ENCODE data around the gene TGFBR1.

Gene TGFBR1

DNA sequence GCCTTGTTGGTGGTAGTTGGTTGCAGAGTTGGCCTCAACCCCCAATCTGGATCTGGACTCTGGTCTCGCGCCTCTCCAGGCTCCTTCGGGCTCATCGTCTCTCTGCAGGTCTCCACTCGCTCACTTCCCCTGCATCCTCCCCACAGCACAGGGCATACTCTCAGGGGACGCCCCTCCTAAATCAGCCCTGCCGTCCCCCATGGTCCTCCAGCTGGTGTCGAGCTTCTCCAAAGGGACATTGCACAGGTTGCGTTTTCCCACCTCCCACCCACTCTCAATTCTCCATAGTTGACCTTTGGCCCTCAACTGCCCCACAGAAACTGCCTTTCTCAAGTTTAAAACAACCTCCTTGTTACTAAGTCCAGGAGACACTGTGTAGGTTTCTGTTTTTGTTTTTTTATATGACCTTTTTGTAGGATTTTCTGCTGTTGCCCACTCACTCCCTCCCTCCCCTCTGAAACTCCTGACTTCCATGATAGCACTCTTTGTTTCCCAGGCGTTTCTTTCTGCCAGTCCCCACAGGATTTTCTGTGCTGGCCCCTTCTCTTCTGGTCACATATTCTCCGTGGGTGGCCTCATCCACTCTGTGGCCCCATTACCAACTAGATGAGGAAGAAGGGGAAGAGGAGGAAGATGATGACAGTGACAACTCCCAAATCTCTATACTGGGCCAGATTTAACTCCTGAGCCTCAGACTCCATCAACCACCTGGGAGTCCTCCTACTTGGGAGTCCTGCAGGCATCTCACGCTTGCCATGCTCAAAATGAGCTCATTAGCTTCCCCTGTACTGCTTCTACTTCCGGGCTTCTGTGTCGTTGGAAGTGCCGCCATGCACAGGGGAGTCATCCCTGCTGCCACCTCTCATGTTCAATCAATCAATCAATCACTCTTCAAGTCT is 66.6 kb downstream of the TGFBR1 start:
- DNase-seq (ENCODE audit: low spot score): no peak

DNA sequence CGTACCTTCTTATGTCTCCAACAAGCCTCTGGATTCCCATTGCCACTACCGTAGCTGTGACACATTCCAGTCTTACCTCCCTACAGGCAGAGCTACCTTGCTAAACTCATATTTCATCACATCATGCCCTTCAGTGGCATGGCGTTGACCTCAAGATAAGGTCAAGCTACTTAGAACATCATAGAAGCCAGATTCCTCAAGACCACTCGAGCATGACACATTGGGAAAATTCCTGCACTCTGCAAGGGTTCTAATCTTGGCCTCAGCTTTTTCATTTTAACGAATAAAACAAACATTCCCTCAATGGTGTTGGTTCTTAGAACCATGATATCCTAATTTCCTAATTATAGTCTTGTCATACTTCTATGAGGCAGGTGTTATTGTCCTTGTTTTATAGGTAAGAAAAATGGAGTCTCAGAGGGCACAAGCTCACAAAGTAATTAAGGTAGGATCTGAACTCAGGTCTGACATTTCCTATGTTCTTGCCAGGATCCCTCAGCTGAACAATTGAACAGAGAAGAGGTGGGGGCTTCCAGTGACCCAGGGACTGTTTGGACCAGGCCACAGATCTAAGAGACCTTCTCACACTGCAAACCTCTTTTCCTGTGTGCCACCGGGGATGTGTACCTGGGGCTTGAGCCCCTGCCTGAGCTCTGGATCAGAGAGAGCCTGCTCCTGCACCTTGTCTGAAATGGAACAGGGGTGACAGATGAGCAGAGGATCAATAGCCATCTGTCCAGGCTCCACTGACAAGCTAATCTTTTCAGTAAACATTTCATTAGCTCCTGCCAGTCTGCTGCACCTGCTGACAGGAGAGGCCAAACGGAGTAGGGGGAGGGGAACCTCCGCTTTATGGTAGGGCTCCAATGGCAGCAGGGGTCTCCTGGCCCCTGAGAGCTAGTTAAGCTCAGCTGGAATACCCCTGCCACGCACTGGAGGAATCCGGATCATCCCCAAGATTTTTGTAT is 67.5 kb downstream of the TGFBR1 start:
- DNase-seq (ENCODE audit: low spot score): no peak

DNA sequence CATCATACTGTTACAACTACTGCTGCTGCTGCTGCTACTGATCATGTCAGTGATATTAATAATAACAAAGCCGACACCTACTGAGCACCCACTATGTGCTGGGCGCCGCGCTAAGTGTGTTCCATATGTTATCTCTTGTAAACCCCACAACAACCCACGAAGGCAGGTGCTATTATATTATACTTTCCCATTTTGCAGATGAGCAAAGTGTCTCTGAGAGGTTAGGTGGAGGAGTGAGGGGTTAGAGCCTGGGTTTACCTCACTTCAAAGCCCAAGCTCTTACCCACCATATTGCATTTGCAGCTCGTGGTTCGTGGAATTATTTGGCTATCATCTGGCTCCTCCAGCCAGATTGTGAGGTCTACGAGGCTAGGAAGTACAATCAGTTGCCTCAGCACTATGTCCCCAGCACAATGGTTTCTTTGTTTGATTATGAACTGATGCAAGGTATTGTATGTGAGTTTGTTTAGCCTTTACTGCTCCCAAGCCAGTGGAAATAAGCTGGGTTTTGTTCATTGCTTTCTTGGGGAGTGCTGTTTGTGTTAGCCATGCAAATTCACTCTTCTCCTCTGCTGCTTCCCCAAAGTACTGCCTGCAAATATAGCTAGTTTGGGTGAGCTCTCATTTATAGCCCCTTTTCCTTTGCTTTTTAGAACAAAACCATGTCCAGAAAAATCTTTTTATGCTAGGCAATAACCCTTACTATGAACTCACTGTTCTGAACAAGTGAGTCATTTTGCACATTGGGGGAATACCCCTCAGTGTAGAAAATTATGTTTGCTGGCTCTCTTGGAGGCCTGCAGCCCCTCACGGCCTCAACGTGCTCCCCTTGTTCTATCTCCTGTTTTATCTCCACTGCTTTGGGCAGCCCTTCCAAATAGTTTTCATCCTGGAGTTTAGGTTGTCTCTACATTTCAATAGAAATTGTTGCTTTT is 68.9 kb downstream of the TGFBR1 start:
- no peak for DNase-seq (ENCODE audit: low spot score)

DNA sequence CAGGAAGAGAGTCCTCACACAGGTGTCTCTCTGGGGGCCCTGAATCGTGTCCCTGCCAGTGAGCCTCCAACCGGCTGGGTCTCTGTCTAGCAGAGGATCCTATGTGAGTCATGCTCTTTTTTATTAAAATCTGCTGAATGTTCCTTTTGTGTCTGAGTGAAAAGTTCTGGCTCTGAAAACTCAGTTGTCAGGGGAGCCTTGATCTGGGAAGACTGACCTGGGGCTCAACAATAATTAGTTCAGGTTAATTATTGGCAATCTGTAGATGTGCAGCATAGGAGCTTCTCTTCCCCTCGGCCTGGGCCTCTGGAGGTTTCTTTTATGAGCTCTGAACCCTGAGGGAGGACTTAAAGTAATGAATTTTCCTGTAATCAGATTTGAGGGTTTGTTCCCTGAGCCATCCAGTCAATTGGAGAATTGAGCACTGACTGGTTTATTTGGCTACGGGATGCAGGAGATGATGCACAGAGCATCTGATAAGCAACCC is 71.7 kb downstream of the TGFBR1 start:
- no peak for DNase-seq (ENCODE audit: low spot score)

DNA sequence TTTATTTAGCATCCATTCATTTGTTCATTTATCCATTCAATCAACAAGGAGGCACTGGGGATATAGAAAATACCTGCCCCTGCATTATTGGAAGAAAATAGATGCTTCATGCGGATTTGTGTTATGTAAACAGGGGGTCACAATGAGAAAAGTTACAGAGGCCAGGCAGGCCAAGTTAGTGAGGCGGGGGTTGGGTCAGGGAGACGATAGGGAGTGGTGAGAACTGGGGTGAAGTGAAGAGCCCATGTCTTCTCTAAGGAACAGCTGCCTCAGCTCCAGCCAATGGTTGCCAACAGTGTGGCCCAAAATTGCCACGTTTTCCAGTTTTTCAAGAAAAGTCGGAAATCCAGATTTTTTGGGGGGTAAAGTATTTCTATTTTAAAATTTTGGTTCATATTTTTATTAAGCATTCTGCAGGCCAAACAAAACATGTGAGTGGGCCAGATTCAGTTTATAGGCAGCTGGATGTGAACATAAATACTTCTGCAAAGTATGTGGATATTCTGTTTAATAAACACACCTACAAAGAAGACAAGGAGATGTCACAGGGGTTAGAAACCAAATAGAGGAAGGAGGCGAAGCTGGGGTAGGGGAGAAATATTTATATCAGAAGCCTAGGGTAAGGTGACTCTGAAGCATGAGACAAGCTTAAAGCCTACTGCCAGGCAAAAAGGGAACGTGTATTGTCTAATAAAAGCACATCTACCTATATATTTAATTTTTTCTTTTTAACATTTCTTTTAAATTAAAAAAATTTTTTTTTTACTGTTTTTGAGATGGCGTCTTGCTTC is 72.9 kb downstream of the TGFBR1 start:
- DNase-seq (ENCODE audit: low spot score): no peak

DNA sequence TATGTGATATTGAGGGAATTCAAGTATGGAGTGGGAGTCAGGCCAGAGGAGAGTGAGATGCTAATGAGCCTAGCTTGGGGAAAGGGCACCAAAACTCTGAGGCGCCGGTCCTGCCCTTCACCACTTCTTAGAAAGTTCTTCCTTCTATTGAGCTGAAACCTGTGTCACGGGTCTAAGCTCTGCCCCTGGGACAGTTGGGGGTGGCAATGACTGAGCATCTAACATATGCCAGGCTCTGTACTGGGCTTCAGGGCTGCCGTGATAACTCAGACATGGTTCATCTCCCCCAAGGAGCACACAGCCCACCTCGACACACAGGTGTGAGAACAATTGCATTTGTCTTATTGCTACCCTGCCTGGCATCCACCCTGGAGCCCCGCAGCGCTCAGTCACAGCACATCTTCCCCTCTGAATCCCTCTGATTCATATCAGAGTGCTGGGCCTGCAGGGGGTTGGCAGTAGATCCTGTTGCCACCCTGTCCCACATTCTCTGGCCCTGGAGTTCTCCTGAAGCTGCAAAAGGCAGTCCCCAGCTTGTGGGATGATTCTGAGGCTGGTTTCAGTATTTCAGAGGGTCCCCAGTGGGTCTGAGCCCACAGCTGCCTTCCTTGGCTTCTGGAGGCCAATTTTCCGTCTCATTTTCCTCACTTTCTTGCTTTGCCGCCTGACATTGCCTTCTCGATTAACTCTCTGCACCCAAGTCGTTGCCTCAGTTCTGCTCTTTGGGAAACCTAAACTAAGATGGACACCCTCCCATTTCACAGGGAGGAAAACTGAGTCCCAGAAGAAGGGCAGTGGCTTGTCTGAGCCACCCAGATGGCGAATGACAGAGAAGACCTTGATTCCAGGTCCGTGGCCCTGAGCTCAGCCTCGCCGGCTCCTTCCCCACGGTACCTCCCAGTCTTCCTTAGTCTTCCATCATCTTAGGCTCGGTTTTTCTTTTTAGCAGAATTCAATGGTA is 74.3 kb downstream of the TGFBR1 start:
- no peak for DNase-seq (ENCODE audit: low spot score)

DNA sequence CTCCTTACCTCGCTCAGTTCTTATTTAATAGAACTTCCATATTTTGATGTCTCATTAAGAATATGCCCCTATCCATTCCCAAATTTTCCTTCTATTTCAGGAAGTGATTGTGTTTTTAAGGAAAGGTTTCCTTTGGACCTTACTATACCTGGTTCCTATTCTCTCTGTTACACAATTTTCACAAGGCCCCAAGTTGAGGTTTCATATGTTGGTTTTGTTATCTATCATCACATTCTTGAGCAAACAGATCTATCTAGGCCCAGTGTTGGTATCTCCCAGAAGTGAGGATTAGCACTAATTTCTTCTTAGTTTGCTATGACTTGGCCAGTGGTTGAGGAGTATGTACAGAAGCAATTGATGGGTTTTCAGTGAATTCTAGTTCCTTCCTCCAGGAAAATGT is 75.3 kb downstream of the TGFBR1 start:
- no peak for DNase-seq (ENCODE audit: low spot score)

DNA sequence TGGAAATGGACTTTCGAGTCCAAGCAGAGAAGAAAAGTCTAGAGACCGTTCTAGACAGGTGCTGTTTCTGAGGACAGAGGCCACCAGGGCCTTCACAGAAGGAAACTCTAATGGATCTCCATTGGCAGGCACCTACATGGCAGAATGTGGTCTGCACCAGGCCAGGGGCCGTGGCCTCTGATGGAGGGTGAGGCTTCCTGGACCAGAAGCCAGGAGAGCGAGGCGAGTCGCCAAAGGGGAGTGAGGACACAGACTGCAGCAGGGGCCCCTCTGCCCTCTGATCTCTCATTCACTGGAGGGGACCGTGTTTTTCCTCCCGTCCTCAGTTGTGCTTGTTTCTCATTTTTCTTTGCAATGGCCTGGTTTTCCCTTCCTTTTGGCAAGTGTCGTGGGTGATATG is 75.7 kb downstream of the TGFBR1 start:
- DNase-seq (ENCODE audit: low spot score): no peak

DNA sequence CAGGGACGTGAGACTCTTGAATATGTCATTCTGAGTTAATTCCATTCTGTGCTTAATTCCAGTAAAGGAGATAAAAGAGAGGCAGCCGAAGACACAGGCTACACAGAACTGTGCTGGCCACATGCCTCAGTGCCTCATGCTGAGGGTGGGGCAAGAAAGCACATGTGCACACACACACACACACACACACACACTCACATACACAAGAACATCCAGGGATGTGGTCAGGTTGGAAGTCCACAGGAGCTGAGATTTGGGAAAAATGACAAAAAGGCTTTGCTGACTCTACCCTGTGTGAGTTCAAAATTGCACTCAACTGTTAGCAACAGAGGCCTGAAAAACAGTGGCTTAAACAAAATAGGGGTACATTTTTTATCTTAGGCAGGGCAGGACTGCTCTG is 76.3 kb downstream of the TGFBR1 start:
- DNase-seq (ENCODE audit: low spot score): no peak

DNA sequence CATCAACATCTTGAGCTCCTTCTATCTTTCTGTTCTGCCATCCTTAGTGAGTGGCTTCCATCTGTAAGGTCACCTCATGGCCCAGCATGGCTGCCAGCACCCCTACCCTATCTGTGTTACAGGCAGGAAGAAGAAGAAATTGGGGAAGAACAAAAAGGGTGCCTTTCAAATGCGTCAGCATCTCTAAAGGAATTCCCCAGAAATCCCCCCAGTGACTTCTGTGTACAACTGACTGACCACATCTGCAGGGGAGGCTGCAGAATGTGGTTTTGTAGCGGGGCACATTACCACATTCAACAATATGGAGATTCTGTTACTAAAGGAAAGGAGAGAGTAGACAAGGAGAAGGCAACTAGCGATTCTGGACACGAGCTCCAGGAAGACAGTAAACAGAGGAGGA is 76.7 kb downstream of the TGFBR1 start:
- no peak for DNase-seq (ENCODE audit: low spot score)

DNA sequence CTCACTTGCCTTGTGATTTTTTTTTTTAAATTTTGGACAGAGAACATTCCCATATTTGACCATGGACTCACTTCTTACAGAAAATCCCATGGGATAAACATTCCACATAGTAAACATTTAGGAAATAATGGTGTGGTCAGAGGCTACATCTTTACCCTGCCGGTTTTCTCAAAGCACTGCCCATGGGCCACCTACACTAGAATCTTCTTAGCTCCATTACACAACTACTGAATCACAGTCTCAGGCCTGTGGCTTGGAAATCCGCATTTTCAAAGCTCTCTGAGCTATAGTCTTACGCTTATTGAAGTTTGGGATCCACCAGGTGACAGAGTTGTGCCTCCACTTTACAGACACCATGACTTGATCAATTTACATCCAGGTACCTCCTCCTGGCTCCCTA is 77.4 kb downstream of the TGFBR1 start:
- no peak for DNase-seq (ENCODE audit: low spot score)

DNA sequence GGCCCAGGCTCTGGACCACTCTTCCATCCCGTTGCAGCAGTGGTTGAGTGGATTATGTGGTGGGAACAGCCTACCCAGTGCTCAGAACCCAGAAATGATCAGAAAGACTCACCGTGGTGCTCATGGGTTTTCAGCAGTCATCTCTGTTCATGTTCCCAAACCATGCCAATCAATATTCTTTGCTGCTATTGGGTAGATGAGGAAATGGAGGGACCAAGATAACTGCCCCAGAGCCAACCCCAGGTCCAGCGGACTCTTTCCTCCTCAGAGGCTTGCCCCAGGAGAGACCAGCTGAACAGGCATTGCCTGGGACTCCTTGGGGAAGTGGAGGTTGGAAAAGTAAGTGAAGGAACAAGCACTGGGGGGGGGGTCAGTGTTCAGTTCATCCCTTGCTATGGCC is 78.7 kb downstream of the TGFBR1 start:
- no peak for DNase-seq (ENCODE audit: low spot score)

DNA sequence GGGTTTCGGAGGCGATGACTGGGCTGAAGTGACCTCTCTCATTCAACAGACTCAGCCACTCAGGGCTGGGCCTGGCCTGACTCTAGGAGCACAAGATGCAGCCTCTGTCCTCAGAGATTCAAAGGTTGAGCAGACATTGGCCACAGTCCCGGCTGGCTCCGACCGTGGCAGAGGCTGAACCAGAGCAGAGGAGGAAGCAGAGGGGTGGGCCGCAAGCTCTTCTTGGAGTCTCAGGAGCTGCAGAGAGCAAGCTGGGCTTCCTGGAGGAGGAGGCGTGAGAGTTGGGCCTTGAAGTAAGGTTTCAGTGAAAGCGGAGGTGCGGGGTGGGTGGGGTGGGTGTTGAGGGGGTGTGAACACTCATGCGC is 79.2 kb downstream of the TGFBR1 start:
- DNase-seq (ENCODE audit: low spot score): no peak

DNA sequence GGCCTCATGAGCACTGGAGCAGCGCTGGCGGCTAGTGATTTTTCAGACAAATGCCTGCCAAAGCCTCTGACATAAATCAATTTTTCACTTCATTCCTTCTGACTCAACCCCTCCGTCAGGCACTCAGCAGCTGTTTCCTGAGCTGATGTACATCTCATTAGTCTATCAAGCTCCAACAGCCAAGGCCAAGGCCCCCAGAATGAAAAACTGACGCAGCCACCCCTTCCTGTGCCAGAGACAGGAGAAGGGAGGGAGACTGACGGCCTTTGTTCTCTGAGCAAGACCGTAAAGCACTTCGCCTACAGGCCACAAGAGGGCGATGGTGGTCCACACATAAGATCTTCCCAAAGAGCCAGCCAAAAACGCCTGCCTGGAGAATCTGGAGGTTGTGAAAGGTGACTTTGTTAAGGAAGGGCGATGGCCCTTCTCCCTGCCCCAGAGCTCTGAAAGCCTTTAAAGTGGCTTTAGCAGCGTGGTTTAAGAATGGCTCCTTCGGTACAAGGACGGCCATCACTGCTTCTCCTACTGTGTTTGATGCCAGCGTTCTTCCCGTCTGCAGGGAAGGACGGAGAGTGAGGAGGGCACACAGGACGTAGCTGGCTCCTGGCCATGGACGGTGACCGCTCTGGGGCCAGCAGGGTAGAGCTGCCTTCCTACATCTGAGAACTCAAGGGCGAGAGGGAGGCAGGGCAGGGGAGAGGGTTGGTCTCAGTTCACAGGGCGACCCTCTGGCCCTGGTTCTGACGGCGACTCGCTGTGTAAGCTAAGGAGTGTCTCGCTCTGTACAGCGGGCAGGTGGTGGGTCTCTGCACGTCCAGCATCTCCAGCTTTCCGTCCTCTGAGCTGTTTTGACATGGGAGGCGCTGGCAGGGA is 79.8 kb downstream of the TGFBR1 start:
- DNase-seq (ENCODE audit: low spot score): peak; percentile 86

DNA sequence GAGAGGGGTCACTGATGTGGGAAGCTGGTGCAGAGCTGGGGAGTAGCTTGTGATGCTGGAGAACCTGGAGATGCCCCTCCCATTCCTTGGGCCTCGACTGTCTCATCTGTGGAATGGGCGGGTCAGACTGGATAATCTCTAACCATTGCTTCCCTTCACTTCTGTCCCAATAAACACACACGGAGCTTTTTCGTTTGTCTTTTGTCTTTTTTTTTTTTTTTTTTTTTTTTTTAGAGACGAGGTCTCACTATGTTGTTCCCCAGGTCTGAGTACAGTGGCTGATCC is 80.4 kb downstream of the TGFBR1 start:
- no peak for DNase-seq (ENCODE audit: low spot score)

DNA sequence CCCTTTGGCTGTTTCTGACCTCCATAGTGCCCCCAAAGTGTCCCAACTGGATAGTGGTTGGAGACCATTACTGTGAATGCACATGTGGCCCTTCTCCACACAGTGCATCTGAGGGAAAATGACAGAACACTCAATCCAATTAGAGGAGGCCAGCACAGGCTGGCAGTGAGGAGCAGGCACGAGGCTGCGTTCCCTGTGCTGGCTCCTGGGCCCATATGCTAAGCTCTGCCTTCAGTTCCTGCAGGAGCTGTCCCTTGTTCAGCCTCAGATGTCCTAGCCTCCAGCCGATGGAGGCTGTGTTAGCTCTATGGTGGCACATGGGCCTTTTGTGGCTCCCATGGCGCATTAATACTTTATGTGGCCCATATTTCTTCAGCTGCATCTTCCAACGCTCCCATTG is 81.0 kb downstream of the TGFBR1 start:
- no peak for DNase-seq (ENCODE audit: low spot score)

DNA sequence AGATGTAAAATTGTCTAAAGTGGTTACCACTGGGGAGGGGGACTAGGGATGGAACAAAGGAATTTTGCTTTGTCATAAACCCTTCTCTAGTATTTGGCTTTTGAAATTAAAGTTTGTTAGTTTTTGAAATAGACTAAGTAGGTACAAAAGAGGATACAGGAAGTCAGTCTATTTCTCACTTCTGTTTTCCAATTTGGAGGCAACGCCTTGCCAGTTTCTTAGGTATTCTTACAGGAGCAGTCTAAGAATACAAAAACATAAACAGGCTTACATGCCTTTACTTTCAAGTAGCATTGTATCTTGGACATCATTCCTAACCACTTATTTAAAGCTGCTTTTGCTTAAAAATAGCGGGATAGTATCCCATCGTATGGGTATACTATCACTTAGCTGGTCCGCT is 82.4 kb downstream of the TGFBR1 start:
- DNase-seq (ENCODE audit: low spot score): no peak

DNA sequence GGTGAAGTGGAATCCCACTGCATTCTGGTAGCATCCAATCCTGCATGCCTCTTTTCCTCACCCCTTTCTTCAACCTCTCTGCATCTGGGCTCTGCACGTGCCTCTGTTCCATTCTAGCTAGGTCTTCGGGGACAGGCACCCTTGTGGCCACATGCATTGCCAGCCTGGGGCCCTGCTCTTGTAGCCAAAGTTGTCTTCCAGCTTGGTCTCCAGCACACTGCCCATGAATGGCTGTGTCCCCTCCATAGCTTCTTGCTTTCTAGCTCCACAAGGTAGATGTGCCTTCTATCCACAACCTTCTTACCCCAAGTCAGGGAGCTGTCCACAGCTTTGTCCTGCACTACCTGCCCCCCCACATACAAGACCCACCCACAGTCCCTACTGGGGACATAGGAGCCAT is 84.3 kb downstream of the TGFBR1 start:
- no peak for DNase-seq (ENCODE audit: low spot score)

All from ecto neural progenitor cell (in vitro differentiated cells).